ENCODE measurements around the gene NEDD1. TPM values are rescaled to one million over a fixed set of nuclear protein-coding genes. Genes with fewer than 3 reads are reported as not detected.

NEDD1 gene
- total RNA-seq = 10 to 100 TPM; 42.3 to 43.9 TPM

- Mint-ChIP-seq H3K36me3 (ENCODE audit: low read depth) (peaks cover 36% of the 10 kb centered on the region), H3K27ac (peak within 1 kb of the TSS; percentile 99), H3K27me3 (ENCODE audit: low read depth) (peaks cover 11% of the 10 kb centered on the region), H3K4me1 (ENCODE audit: low read depth) (peaks cover 44% of the 10 kb centered on the region), H3K4me3 (peak within 1 kb of the TSS; percentile 96), H3K9me3 (ENCODE audit: insufficient read depth) (no peaks in the 10 kb centered on the region)
- ChIA-PET CTCF (interaction anchor here (1.2 kb wide), 2 partner anchors 18 to 328 kb away, joined by 5 to 6 read pairs; no protein-coding TSS in a partner anchor), POLR2A (interaction anchor here (0.6 to 1.4 kb wide), 4 partner anchors 186 to 1609 kb away, joined by 3 to 4 read pairs (median 3); no protein-coding TSS in a partner anchor)
- peak; percentile 88 for DNase-seq
- ATAC-seq = peak; percentile 86
These were observed at the start of gene NEDD1 for GRCh38 chr12:96906849-96907670. Gene NEDD1 (plus strand): TSS chr12:96907257. CDS start chr12:96909760, 2,503 bp downstream.

- ChIA-PET CTCF (no interaction called here), POLR2A (no interaction called here)
- no peaks in the 10 kb centered on the region for H3K36me3 Mint-ChIP-seq (ENCODE audit: low read depth)
- peaks cover 11% of the 10 kb centered on the region for H3K27me3 Mint-ChIP-seq (ENCODE audit: low read depth)
- H3K4me3 Mint-ChIP-seq = no peak overlapping the region
- ATAC-seq (no peak), DNase-seq (no peak)
- H3K9me3 Mint-ChIP-seq (ENCODE audit: insufficient read depth) = no peaks in the 10 kb centered on the region
- H3K4me1 Mint-ChIP-seq (ENCODE audit: low read depth) = no peaks in the 10 kb centered on the region
- H3K27ac Mint-ChIP-seq = no peak overlapping the region
These were observed 48.9 kb upstream of the NEDD1 start for GRCh38 chr12:96858162-96858561.

GRCh38 chr12:96861656-96862055 lies 45.4 kb upstream of the NEDD1 start:
- ChIA-PET POLR2A (no interaction called here), CTCF (no interaction called here)
- H3K4me3 Mint-ChIP-seq = no peak overlapping the region

GRCh38 chr12:96862326-96862725 lies 44.7 kb upstream of the NEDD1 start:
- DNase-seq = no peak
- H3K4me3 Mint-ChIP-seq = no peak overlapping the region
- no peaks in the 10 kb centered on the region for H3K9me3 Mint-ChIP-seq (ENCODE audit: insufficient read depth)
- no peak for ATAC-seq
- peaks cover 16% of the 10 kb centered on the region for H3K27me3 Mint-ChIP-seq (ENCODE audit: low read depth)
- H3K4me1 Mint-ChIP-seq (ENCODE audit: low read depth) = no peaks in the 10 kb centered on the region
- no peaks in the 10 kb centered on the region for H3K36me3 Mint-ChIP-seq (ENCODE audit: low read depth)
- ChIA-PET POLR2A (no interaction called here), CTCF (no interaction called here)
- no peak overlapping the region for H3K27ac Mint-ChIP-seq

More at GRCh38 chr12:96861656-96862055, 45.4 kb upstream of the NEDD1 start:
- H3K27me3 Mint-ChIP-seq (ENCODE audit: low read depth) = peaks cover 16% of the 10 kb centered on the region
- ATAC-seq = no peak
- H3K36me3 Mint-ChIP-seq (ENCODE audit: low read depth) = no peaks in the 10 kb centered on the region
- no peak overlapping the region for H3K27ac Mint-ChIP-seq
- H3K4me1 Mint-ChIP-seq (ENCODE audit: low read depth) = no peaks in the 10 kb centered on the region
- H3K9me3 Mint-ChIP-seq (ENCODE audit: insufficient read depth) = no peaks in the 10 kb centered on the region
- DNase-seq = no peak

GRCh38 chr12:96864335-96864734 lies 42.7 kb upstream of the NEDD1 start:
- POLR2A ChIA-PET = no interaction called here
- no peak overlapping the region for H3K4me3 Mint-ChIP-seq
- no peaks in the 10 kb centered on the region for H3K9me3 Mint-ChIP-seq (ENCODE audit: insufficient read depth)
- peaks cover 14% of the 10 kb centered on the region for H3K27me3 Mint-ChIP-seq (ENCODE audit: low read depth)
- ATAC-seq (no peak), DNase-seq (no peak)
- no peak overlapping the region for H3K27ac Mint-ChIP-seq
- H3K36me3 Mint-ChIP-seq (ENCODE audit: low read depth) = no peaks in the 10 kb centered on the region
- H3K4me1 Mint-ChIP-seq (ENCODE audit: low read depth) = no peaks in the 10 kb centered on the region
- CTCF ChIA-PET = no interaction called here

- peaks cover 14% of the 10 kb centered on the region for H3K27me3 Mint-ChIP-seq (ENCODE audit: low read depth)
- ATAC-seq (no peak), DNase-seq (no peak)
- H3K36me3 Mint-ChIP-seq (ENCODE audit: low read depth) = no peaks in the 10 kb centered on the region
- H3K4me3 Mint-ChIP-seq = no peak overlapping the region
- CTCF ChIA-PET = no interaction called here
- no peaks in the 10 kb centered on the region for H3K9me3 Mint-ChIP-seq (ENCODE audit: insufficient read depth)
- H3K4me1 Mint-ChIP-seq (ENCODE audit: low read depth) = no peaks in the 10 kb centered on the region
- POLR2A ChIA-PET = interaction anchor here (0.7 kb wide), 1 partner anchor 136 kb away, joined by 3 read pairs; no protein-coding TSS in a partner anchor
- H3K27ac Mint-ChIP-seq = no peak overlapping the region
These were observed 40.1 kb upstream of the NEDD1 start for GRCh38 chr12:96866801-96867590.

GRCh38 chr12:96870946-96871345 lies 36.1 kb upstream of the NEDD1 start:
- no peaks in the 10 kb centered on the region for H3K9me3 Mint-ChIP-seq (ENCODE audit: insufficient read depth)
- H3K27me3 Mint-ChIP-seq (ENCODE audit: low read depth) = peaks cover 6% of the 10 kb centered on the region
- ATAC-seq (no peak), DNase-seq (no peak)
- no peaks in the 10 kb centered on the region for H3K36me3 Mint-ChIP-seq (ENCODE audit: low read depth)
- no peaks in the 10 kb centered on the region for H3K4me1 Mint-ChIP-seq (ENCODE audit: low read depth)
- ChIA-PET POLR2A (no interaction called here), CTCF (no interaction called here)
- no peak overlapping the region for H3K4me3 Mint-ChIP-seq
- no peak overlapping the region for H3K27ac Mint-ChIP-seq

- Mint-ChIP-seq H3K4me1 (ENCODE audit: low read depth) (no peaks in the 10 kb centered on the region), H3K27ac (no peak overlapping the region), H3K4me3 (no peak overlapping the region), H3K36me3 (ENCODE audit: low read depth) (no peaks in the 10 kb centered on the region), H3K9me3 (ENCODE audit: insufficient read depth) (no peaks in the 10 kb centered on the region), H3K27me3 (ENCODE audit: low read depth) (peaks cover 4% of the 10 kb centered on the region)
- no peak for DNase-seq
- ChIA-PET POLR2A (interaction anchor here (0.6 kb wide), 1 partner anchor 9 kb away, joined by 3 read pairs; no protein-coding TSS in a partner anchor), CTCF (no interaction called here)
- no peak for ATAC-seq
These were observed 34.1 kb upstream of the NEDD1 start for GRCh38 chr12:96872961-96873360.

GRCh38 chr12:96874211-96874610 lies 32.8 kb upstream of the NEDD1 start:
- Mint-ChIP-seq H3K36me3 (ENCODE audit: low read depth) (no peaks in the 10 kb centered on the region), H3K4me3 (no peak overlapping the region), H3K27me3 (ENCODE audit: low read depth) (peaks cover 4% of the 10 kb centered on the region), H3K9me3 (ENCODE audit: insufficient read depth) (no peaks in the 10 kb centered on the region), H3K4me1 (ENCODE audit: low read depth) (no peaks in the 10 kb centered on the region), H3K27ac (no peak overlapping the region)
- DNase-seq (no peak), ATAC-seq (no peak)
- POLR2A ChIA-PET = no interaction called here
- CTCF ChIA-PET = no interaction called here

GRCh38 chr12:96876966-96877365 lies 30.1 kb upstream of the NEDD1 start:
- no peak overlapping the region for H3K27ac Mint-ChIP-seq
- no peak for DNase-seq
- H3K9me3 Mint-ChIP-seq (ENCODE audit: insufficient read depth) = no peaks in the 10 kb centered on the region
- peaks cover 6% of the 10 kb centered on the region for H3K27me3 Mint-ChIP-seq (ENCODE audit: low read depth)
- no peak overlapping the region for H3K4me3 Mint-ChIP-seq
- CTCF ChIA-PET = no interaction called here
- H3K36me3 Mint-ChIP-seq (ENCODE audit: low read depth) = no peaks in the 10 kb centered on the region
- ATAC-seq = no peak
- POLR2A ChIA-PET = no interaction called here
- H3K4me1 Mint-ChIP-seq (ENCODE audit: low read depth) = no peaks in the 10 kb centered on the region

GRCh38 chr12:96878704-96879103 lies 28.4 kb upstream of the NEDD1 start:
- ATAC-seq = no peak
- no peaks in the 10 kb centered on the region for H3K9me3 Mint-ChIP-seq (ENCODE audit: insufficient read depth)
- ChIA-PET CTCF (no interaction called here), POLR2A (no interaction called here)
- H3K4me1 Mint-ChIP-seq (ENCODE audit: low read depth) = no peaks in the 10 kb centered on the region
- no peak overlapping the region for H3K4me3 Mint-ChIP-seq
- no peaks in the 10 kb centered on the region for H3K36me3 Mint-ChIP-seq (ENCODE audit: low read depth)
- H3K27me3 Mint-ChIP-seq (ENCODE audit: low read depth) = peaks cover 5% of the 10 kb centered on the region
- H3K27ac Mint-ChIP-seq = no peak overlapping the region
- no peak for DNase-seq

GRCh38 chr12:96879301-96879700 lies 27.8 kb upstream of the NEDD1 start:
- no peaks in the 10 kb centered on the region for H3K4me1 Mint-ChIP-seq (ENCODE audit: low read depth)
- no peak overlapping the region for H3K27ac Mint-ChIP-seq
- no peak for DNase-seq
- no peaks in the 10 kb centered on the region for H3K36me3 Mint-ChIP-seq (ENCODE audit: low read depth)
- no peak overlapping the region for H3K4me3 Mint-ChIP-seq
- ATAC-seq = no peak
- H3K27me3 Mint-ChIP-seq (ENCODE audit: low read depth) = peaks cover 5% of the 10 kb centered on the region
- CTCF ChIA-PET = no interaction called here
- no peaks in the 10 kb centered on the region for H3K9me3 Mint-ChIP-seq (ENCODE audit: insufficient read depth)
- POLR2A ChIA-PET = no interaction called here

All from activated CD8-positive, alpha-beta T cell treated with anti-CD3 and anti-CD28 coated beads, Interleukin-2, amount 10 ng/mL, durations not matched to agents 7 days and 5 days (primary cell).